B cell (primary cell): ENCODE measurements around the gene ZNF81.

ENCODE experiments used
- EZH2 ChIP-seq: IDR thresholded peaks from 2 replicates; pipeline ENCODE4 v1.6.1; 2012; ENCODE audit warnings: borderline replicate concordance, low read depth, mild to moderate bottlenecking, moderate library complexity, low read length; ENCODE audit not compliant: insufficient read depth, poor library complexity, severe bottlenecking
- TF ChIP-seq, protein P1 (sequence below): fragments of 200-600 bp; IDR thresholded peaks from one replicate; pipeline ENCODE4 v1.8.0; 2022; ENCODE audit warnings: antibody characterized with exemption, mild to moderate bottlenecking

DNA sequence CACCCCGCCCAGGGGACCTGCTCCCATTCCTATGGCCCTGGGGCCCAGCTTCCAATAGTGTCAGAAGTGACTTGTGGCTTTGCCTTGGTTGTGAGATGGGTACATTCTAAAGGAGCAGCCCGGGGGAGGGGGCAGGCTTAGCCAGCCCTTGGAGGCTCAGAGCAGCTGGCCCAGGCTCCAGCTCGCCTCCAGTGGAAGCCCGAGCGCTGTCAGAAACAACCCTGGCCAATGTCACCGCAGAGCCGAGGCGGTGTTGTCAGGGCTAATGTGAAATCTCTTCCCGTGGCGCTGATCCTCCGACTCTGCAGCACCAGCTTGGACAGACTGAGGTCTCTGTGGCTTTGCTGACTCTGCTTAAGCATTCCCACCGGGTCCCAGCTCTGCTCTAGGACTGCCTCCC lies 29.2 kb upstream of the ZNF81 start:
- TF ChIP-seq, protein P1, sequence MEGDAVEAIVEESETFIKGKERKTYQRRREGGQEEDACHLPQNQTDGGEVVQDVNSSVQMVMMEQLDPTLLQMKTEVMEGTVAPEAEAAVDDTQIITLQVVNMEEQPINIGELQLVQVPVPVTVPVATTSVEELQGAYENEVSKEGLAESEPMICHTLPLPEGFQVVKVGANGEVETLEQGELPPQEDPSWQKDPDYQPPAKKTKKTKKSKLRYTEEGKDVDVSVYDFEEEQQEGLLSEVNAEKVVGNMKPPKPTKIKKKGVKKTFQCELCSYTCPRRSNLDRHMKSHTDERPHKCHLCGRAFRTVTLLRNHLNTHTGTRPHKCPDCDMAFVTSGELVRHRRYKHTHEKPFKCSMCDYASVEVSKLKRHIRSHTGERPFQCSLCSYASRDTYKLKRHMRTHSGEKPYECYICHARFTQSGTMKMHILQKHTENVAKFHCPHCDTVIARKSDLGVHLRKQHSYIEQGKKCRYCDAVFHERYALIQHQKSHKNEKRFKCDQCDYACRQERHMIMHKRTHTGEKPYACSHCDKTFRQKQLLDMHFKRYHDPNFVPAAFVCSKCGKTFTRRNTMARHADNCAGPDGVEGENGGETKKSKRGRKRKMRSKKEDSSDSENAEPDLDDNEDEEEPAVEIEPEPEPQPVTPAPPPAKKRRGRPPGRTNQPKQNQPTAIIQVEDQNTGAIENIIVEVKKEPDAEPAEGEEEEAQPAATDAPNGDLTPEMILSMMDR: no peak
- no peak for TF ChIP-seq EZH2
